Activated CD4-positive, alpha-beta T cell treated with anti-CD3 and anti-CD28 coated beads, Interleukin-2, amount 50 U/mL, for 16 hours (primary cell): Measurements from ENCODE around the gene CHPF2.
A peak's percentile ranks its signal among the peaks of the same experiment; 100 is the strongest.

Experiments
- DNase-seq: peaks from one replicate; pipeline ENCODE4 v3.0.0-alpha.2; 2020

The CHPF2 gene

DNA sequence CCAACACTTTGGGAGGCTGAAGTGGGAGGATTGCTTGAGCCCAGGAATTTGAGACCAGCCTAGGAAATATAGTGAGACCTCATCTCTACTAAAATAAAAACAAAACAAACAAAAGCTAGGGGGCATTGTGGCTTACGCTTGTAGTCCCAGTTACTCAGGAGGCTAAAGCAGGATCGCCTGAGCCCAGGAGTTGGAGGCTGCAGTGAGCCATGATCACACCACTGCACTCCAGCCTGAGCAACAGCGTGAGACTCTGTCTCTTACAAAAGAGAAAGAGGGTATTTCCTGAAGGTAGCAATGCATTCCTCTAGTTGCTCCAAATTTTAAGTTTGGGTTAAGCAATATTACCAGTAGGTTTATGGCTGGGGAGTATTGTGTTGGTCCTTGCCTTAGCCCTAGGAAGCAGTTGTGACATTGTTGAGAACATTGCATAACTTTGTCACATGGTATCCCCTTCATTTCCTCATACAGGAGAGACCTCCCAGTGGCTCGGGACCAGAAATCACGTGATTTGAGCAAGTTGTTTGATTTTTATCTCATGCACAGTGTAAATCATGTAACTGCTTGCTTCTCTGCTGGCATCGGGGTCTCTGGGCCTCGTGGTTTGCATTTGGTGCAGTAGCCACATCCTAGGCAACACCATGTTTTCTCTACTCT lies 39.5 kb downstream of the CHPF2 start:
- DNase-seq = no peak

DNA sequence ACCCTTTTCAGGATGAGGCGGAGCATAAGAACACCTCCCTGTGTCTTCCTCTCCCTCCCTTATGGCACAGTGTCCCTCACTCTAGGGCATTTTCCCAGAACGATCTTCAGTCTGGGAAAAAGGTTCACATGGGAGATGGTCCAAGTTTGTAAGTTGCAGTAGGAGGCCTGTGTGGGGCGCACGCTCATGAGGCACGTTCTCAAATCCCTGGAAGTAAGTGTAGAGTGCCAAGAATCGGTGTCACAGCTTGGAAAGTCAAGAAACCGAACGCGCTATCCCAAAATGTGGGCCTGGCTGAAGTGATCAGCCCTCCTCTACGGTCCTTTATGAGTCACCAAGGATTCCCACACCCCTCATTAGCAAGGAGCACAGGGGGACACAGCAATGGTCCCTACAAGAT lies 40.1 kb downstream of the CHPF2 start:
- DNase-seq = no peak

DNA sequence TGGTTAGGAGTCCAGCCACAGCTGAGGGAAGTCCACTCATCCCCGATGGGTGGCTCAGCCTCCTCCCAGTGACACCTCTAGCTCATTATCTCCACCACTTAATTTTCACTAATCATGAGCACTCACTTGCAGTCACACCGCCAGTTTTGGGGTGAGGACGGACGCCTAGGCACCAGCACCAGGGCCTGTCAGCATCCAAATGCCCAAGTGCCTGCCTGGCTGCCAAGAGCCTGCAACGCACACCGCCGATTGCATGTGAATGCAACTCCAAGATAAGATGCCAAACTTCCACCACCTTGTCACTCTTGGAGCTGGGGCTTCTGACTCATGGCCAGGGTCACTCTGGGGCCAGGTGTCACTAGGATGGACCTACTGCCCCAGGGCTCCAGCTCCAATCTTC lies 40.6 kb downstream of the CHPF2 start:
- DNase-seq = no peak

DNA sequence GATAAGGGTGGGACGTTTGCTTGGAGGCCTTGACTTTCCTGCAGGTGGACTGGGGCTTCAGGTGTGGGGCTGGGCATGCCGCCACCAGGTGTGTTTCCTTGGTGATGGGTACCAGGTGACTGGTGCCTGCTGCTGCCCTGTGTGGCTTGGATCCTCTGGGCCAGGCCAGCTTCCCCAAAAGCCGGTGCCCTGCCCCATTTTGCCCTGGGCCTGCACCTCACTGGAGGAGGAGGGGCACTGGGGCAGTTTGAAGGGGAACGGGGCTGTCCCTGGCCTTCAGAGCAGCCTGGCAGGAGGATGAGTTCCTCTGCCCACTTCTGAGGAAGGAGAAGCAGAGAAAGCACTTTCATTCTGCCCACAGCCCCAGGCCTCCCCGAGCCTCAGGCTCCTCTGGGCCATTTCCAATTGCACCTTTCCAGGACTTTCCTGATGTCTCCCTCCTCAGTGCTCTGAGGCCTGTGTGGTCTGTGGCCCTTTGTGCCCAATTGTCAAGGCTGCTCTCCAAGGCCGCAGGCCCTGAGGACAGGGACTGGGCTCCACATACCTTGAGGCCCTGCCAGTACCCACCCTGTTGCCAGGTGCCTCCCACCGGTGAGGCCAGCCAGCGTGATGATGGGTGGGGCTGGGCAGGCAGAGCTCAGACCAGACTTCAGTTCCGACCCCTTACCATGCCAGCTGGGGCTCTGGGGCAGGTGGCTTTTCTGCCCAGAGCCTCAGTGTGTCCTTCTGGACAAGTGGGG lies 41.5 kb downstream of the CHPF2 start:
- no peak for DNase-seq

DNA sequence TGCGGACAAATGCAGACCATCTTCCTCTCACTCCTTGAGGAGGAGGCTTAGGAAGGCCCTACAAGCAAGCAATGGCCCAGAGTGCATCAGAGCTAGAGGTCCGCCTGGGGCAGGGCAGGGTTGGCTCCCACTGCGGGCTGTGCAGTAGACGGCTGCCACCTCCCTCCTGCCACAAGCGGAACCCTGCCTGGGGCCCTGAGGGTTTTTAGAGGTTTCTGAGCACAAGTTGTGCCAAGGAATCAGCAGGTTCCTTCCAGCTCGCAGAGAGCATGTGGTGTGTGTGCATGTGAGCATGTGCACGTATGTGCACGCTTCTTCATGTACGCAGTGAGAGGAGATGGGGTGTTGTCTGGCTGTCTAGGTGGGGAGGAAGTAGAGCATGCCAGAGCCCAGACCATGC lies 42.1 kb downstream of the CHPF2 start:
- no peak for DNase-seq

DNA sequence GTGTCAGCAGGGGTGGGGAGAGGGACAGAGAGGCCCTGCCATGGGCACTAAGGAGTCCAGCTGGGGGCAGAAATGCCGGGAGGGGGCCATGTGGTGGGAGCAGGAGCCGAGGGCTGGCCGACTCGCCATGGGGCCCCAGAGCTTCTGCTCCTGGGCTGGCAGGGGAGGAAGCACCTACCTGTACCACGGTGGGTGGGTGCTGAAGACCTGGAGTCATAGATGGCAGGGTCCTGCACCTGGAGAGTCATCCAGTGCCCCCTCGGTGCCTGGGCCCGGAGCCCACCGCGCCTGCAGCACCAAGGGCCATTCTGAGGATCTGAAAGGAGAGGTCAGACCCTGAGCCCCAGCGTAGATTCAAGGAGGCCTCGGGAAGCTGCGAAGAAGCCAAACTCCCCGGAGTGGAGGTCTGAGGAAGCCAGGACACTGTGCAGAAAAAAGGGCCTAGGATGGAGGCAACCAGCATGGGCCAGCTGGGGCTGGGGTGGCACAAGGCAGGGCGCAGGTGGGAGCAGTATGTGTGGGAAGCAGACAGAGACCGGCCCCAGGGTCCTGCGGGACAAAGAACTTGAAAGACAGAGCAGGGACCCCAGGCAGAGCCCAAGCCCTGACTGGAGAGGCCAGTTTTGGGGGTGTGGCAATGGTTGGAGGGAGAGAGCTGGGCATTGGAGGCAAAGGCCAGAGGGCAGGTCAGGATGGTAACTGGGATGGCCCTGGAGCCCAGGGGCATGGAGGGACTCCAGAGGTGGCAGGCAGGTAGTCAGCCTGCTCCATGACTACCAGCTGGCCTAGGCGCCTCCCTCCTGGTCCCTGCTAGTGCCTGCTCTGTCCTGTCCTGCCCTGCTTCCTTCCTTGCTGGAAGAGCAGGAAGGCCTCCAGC lies 42.9 kb downstream of the CHPF2 start:
- DNase-seq = no peak

DNA sequence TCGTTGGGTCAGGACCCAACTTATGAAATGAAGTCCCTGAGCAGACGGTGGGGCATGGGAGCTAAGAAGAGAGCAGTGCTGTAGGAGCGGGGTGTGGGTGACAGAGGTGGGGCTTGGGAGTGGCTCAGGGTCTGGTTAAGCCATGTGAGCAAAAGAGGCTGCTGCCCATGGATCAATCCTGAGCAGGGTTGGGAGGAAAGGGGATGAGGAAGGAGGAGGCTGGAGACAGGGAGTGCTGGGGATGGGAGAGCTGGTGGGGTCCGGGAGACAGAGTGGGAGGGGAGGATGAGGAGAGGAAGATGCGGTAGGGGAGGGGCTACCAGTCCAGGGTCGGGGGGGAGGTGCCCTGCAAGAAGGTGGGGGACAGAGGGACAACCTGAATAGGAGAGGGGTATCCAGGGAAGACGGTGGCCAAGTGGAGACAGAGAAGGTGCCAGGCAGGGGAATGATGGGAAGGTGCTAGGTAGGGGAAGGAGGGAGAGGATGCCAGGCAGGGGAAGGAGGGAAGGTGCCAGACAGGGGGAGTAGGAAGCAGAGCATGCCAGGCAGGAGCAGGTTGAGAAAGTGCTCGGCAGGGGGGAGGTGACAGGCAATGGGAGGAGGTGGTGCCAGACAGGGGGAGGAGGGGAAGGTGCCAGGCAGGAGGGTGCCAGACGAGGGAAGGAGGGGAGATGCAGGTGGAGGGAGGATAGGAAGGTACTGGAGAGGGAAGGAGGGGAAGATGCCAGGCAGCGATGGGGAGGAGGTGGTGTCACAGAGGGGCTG lies 43.7 kb downstream of the CHPF2 start:
- DNase-seq = no peak

DNA sequence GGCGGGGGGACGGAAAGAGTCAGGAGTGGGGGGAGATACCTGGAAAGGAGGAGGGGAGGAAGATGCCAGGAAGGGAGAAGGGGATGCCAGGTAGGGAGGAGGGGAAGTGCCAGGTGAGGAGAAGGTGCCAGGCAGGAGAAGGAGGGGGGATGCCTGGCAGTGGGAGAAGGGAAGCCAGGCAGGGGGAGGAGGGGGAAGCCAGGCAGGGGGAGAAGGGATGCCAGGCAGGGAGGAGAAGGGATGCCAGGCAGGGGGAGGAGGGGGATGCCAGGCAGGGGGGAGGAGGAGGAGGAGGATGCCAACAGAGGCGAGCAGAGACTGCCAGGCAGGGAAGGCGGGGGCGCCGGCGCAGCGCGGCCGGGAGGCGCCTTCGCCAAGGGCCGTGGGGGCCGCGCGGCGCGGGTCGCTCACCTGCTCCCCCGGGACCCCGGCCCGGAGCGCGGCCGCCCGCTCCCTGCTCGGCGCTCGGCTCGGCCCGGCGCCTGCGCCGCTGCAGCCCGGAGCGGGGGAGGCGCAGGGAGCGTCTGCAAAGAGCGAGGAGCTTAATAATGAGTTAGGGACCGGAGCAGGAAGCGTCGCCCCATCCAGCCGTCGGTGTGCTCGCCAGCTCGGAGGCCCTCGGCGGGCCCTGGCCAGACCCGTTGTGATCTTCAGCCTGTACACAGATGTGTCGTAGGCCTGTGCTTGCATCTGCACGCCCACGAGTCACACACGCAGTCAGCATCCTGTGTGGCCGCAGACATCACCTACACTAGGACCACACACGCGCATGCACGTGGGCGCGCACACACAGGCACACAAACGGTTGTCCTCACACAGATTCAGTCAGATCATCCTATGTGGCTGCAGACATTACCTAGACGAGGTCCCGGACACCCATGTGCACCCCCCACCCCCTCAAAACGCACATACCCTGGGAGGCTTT lies 44.6 kb downstream of the CHPF2 start:
- peak; percentile 62 for DNase-seq

DNA sequence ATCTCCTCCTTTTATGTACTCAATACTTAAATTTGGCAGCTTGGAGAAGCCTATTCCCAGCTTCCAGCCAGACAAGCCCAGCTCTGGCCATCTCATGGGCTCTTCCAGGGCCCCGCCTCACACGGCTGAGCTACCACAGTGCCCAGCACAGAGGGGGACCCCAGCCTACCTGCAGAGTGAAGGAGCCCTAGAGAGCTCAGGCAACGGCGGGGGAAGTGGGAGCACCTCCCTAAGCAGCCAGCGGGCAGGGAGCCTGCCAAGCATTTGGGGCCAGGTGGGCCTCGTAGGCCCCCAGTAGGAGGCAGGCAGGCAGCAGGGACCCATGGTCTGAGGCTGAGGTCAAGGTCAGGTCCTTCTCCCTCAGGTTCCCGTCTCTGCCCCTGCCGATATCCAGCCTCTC lies 45.3 kb downstream of the CHPF2 start:
- DNase-seq = no peak

DNA sequence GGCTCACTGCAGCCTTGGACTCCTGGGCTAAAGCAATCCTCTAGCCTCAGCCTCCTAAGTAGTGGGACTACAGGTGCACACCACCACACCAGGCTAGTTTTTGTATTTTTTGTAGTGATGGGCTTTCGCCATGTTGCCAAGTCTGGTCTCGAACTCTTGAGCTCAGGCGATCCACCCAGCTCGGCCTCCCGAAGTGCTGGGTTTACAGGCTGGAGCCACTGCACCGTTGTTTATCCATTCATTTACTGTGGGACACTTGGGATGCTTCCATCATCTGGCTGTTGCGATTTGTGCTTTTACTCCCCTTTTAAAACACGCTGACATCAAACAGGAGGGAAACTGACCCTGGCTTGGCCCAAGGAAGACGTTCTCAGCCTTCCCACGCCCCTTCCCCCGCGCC lies 46.7 kb downstream of the CHPF2 start:
- no peak for DNase-seq

DNA sequence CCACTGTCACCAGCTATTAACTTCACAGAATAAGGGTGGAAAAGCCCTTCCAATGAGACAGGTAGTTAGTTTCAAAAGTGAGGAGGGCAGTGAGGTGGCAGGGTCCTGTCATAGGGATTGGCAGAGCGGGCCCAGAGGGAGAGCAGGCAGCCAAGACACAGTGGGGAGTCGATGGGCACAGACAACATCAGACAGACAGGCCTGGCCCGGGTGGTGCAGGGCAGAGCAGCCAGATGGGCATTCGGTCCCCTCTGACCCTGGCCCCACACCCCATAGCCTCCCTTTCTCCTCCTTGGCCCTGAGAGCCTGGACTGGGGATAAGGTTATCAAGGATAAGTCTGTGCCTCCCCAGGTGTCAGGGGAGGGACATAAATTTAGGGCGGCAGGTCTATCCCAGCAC lies 47.6 kb downstream of the CHPF2 start:
- no peak for DNase-seq

DNA sequence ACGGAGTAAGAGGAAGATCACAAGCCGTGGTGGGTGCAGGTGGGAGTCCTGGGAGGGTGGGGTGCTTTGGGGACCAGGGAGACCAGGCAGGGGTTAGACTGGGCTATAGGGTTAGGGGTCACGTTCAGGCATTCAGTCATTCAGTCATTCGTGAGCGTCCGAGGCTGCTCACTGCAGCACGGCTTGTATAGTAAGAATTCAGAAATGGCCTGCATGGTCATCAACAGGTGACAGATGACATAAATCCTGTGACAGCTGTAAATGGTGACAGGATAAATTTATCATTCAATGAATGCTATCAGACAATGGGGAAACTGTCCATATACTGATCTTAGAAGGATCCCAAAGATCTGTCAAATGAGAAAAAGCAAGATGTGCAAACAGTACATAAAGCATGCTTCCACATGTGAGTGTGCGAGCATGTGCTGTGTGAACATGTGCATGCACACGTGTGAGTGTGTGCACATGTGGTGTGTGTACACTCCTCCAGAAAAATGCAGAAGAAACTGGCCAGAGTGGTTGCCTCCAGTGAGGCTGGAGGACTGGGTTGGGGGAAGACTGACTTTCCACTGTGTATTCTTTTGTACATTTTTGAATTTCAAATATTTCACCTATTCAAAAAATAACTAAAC lies 48.2 kb downstream of the CHPF2 start:
- no peak for DNase-seq

DNA sequence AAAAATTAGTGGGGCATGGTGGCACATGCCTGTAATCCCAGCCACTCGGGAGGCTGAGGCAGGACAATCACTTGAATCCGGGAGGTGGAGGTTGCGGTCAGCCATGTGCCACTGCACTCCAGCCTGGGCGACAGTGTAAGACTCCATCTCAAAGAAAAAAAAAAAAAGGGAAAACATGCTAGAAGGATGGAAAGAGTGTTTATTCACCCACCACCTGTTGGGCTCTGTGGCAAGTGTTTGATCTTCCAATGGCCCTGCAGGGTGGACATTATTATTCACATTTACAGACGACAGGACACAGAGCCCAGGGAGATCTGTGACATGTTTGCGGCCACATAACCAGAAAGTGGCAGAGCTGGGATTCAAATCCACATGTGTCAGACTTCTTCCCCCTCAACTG lies 49.4 kb downstream of the CHPF2 start:
- DNase-seq = no peak

DNA sequence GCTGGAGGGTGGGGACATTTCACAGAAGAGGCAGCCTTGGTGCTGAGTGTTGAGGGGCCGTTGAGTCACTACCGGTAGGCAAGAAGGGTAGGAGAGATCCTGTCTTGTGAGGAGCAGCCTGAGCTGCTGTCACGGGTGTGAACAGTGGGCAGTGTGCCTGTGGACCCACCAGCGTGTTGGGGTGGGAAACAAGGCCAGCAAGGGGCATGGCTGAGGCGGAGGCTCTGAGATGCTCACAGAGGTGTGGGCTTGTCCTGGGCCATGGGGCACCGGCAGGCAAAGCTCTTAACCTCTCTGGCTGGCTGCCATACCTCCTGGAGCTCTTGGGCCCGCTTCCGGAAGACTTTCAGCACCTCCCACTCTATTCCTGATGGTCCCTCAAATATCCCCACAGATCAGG lies 49.8 kb downstream of the CHPF2 start:
- DNase-seq = no peak

DNA sequence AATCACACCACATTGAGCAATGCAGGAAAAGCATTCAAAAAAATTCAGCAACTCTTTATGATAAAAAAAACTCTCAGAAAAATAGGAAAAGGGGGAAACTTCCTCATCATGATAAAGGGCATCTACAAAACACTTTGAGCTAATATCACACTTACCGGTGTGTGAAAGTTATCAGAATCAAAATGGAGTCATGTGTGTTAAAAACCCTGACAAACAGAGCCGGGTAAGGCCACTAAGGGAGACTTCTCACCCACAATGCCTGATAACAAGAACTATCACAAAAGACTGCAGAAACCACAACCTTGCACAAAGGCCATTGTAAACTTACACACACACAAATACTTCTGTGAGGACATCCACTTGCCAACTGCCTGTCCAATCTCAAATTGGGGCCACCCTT lies 51.0 kb downstream of the CHPF2 start:
- DNase-seq = no peak

DNA sequence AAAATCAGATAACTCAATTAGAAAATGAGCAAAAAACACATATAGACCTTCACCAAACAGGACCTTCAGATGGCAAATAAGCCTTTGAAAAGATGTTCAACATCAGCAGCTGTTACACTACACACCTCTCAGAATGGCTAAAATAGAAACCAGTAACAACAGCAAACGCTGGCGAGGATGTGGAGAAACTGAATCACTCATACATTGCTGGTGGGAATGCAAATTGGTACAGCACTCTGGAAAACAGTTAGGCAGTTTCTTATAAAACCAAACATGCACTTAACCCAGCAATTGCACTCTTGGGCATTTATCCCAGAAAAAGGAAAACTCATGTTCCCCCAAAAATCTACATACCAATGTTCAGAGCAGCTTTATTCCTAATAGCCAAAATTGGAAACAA lies 53.9 kb downstream of the CHPF2 start:
- DNase-seq = peak; percentile 41
